COLO829 (cell line): Measurements from ENCODE around the gene DCTN2.
"Not testable (repeated sequence)": the region's sequence is repeated elsewhere in the genome, so short reads cannot be mapped to it uniquely, and the experiment has no call there.

ENCODE experiments used
- DNase-seq: peaks from one replicate; pipeline ENCODE4 v3.0.0; 2012; ENCODE audit warnings: low spot score

Gene DCTN2

DNA sequence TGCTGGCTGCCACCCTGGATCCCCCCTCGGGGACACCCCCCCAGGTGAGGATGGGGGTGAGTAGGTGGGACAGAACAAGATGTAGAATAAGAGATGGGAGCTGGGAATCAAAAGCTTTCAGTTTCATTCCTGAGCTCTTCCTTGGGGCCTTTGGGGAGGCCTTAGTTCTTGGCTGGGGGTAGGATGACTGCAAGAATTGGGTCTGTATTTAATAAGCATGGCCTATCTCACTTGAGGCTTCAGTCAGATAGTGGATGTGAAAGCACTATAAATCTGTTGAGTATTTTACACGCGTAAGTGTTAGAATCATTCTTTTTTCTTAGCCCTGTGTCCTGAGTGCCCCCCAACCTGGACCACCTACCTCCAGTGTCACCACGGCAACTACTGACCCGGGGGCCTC, 19.8 kb downstream of the DCTN2 start:
- no peak for DNase-seq

GRCh38 chr12:57526477-57527126, 20.4 kb downstream of the DCTN2 start:
- no peak for DNase-seq

DNA sequence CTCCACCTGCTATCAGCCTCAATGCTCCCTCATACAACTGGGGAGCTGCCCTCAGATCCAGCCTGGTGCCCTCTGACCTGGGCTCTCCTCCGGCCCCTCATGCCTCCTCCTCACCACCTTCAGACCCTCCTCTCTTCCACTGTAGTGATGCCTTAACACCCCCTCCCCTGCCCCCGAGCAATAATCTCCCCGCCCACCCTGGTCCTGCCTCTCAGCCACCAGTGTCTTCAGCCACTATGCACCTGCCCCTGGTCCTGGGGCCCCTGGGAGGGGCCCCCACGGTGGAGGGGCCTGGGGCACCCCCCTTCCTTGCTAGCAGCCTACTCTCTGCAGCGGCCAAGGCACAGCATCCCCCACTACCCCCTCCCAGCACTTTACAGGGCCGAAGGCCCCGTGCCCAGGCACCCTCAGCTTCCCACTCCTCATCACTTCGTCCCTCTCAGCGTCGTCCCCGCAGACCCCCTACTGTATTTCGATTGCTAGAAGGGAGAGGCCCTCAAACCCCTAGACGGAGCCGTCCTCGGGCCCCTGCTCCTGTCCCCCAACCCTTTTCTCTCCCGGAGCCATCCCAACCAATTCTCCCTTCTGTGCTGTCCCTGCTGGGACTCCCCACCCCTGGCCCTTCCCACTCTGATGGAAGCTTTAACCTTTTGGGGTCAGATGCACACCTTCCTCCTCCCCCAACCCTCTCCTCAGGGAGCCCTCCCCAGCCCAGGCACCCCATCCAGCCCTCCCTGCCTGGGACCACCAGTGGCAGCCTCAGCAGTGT, 21.2 kb downstream of the DCTN2 start:
- no peak for DNase-seq

DNA sequence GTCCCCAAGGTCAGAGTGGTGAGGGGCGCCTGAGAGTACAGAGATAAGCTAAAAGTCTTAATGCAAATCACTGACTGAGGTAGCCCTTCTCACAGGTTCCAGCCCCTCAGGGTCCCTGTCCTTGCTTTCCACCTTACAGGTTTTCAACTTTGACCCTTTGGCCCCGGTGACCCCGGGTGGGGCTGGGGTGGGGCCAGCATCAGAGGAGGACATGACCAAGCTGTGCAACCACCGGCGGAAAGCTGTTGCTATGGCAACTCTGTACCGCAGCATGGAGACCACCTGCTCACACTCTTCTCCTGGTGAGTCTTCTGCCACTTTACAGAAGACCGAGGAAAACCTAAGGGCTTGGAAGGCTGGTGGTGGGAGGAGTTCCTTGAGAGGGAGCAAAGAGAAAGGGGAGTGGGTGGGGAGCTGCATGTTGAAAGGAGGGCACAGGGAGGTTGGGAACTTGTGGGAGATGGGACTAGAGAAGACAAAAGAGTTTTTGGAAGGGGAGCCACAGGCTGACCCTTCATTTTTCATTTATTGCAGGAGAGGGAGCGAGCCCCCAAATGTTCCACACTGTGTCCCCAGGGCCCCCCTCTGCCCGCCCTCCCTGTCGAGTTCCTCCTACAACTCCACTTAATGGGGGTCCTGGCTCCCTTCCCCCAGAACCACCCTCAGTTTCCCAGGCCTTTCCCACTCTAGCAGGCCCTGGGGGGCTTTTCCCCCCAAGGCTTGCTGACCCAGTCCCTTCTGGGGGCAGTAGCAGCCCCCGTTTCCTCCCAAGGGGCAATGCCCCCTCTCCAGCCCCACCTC, 22.0 kb downstream of the DCTN2 start:
- DNase-seq = no peak

- no peak for DNase-seq
These were observed 23.0 kb downstream of the DCTN2 start for GRCh38 chr12:57523706-57524614.

DNA sequence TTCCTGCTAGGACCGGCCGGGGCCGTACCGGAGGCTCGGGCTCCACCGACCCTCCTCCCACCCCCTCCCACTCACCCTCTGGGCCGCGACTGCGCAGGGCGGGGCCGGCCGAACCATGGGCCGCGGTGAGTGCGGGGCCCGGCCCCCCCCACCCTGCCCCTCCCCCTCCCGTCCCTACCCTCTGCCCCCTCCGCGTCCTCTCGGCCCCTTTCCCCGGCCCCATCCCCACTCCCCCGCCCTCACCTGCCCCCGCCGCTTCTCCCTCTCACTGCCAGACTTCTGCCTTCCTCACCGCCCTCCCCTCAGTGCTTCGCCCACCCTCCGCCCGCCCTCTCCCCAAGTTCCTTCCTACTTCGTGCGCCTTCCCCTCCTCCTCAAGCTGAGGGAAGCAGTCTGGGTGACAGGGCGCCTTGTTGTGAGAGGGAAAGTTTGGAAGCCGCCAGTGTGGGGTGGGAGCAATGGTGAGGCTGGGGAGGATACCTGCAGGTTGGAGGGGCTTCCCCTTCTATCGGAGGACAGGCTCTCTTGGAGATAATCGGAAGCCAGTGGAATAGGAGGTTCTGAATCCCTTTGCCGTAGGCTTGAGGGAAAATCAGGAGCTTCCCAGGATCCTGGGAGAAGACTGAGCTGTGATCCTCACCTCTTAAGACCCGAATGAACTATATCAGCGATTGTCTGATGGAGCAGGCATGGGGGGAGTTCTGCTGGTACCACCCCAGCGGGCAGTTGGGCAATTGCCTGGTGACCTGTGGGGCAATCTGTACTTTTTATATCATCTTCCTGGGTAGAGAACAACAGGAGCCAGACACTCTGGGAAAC, 23.9 kb downstream of the DCTN2 start:
- DNase-seq = no peak

GRCh38 chr12:57522011-57522886, 24.7 kb downstream of the DCTN2 start, which contains the start of gene MBD6:
Gene MBD6, plus strand, starts transcription at chr12:57522824. Its CDS starts 1,480 bp downstream, at chr12:57524304.
- DNase-seq = peak; percentile 90

DNA sequence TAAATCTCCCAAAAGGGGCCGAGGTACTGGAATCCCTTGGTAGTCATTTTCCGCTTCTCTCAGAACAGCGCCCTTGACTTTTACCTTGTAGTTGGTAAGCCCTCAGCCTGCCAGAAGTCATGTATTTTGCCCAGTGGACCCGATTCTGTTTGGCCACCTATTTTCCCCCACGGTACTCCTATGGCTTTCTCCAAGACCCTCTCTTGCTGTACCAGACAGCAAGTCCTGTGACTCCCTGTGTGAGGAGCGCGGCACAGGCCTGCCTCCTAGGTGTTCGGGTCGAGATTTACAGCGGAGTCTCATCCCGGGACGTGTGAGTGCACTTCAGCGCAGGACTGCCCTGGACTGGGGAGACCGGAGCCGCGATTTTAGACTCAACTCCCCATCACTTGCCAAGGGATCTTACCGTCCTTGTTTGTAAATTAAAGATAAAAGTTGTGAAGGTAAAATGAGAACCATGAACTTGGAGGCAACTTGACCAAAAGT, 25.4 kb downstream of the DCTN2 start:
- DNase-seq = no peak

- peak; percentile 94 for DNase-seq
These were observed 26.8 kb downstream of the DCTN2 start, which contains the start of gene DDIT3 for GRCh38 chr12:57520053-57520818. Gene DDIT3, minus strand, starts transcription at chr12:57520514. Its CDS starts 3,108 bp downstream, at chr12:57517406.

GRCh38 chr12:57519796-57520052, 27.3 kb downstream of the DCTN2 start:
- DNase-seq = no peak

DNA sequence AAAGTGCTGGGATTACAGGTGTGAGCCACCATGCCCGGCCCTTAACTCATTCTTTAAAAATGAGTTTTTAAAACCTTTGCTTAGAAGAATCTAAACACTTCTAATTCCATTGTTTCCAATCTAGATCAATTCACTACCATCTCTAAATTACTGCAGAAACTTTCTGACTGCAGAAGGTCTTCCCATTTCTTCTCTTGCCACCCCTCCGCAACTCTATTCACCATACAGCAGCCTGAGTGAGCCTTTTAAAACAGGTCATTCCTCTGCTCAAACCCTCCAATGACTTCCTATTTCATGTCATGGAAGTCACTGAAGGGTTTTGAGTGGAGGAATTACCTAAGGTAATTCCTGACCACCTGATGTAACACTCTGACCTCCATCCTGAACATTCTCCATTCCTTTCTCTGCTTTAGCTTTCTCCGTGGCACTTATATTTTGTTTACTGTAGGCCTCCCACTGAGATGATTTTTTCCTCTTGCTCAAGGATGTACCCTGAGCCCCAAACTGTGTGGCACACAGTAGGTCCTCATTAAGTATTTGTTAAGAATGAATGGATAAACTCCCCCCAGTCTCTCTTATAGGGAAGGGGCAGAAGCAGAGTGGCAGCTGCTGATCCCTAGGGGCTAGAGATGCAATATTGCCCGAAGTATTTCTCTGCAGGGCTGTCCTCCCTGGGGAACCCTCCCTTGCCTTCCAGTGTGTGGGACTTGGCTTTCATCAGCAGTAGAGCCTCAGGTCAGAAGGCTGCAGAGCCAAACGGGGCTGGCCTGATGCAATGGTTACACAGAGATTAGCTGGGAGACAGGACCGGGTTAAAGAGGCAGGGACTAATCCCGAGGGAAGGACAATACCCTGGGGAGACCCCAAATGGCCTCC, 27.8 kb downstream of the DCTN2 start:
- no peak for DNase-seq

DNA sequence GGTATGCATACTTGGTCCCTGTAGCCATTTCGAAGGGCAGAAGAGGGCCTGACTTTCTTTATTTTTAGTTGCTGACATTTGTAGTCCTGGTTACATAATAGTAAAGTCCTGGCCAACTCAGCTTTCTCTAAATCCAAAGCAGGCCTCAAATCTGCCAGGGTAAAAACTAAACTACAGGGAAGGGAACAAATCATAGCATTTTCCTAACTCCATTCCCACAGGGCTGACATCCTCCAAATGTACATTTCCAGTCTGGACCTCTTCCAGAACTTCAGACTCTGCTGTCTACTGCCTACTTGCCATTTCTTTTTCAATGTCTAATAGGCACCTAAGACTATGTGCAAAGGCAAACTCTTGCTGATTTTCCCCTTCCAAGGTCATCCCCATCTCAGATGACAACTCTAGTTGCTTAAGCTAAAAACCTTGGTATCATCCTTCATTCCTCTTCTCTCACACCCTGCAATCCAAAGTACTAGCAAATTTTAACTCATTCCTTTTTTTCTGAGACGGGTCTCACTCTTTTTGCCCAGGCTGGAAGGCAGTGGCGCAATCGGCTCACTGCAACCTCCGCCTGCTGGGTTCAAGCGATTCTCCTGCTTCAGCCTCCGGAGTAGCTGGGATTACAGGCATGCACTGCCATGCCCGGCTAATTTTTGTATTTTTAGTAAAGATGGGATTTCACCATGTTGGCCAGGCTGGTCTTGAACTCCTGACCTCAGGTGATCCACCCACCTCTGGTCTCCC, 28.6 kb downstream of the DCTN2 start:
- DNase-seq = no peak

DNA sequence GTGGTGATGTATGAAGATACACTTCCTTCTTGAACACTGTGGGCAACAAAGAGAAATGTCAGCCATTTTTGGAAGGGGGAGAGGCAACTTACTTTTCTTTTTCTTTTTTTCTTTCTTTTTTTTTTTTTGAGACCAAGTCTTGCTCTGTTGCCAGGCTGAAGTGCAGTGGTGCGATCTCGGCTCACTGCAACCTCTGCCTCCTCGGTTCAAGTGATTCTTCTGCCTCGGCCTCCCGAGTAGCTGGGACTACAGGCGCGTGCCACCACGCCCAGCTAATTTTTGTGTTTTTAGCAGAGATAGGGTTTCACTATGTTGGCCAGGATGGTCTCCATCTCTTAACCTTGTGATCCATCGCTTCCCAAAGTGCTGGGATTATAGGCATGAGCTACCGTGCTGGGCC, 29.3 kb downstream of the DCTN2 start:
- DNase-seq = not testable (repeated sequence)

DNA sequence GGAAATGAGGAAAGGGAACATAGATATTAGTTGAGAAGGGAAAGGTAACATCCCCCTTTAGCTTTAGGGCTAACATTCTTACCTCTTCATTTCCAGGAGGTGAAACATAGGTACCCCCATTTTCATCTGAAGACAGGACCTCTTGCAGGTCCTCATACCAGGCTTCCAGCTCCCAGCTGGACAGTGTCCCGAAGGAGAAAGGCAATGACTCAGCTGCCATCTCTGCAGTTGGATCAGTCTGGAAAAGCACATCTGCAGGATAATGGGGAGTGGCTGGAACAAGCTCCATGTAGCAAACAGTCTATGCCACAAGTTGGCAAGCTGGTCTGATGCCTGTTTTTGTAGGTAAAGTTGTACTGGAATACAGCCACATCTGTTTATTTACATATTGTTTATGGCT, 29.8 kb downstream of the DCTN2 start:
- no peak for DNase-seq

DNA sequence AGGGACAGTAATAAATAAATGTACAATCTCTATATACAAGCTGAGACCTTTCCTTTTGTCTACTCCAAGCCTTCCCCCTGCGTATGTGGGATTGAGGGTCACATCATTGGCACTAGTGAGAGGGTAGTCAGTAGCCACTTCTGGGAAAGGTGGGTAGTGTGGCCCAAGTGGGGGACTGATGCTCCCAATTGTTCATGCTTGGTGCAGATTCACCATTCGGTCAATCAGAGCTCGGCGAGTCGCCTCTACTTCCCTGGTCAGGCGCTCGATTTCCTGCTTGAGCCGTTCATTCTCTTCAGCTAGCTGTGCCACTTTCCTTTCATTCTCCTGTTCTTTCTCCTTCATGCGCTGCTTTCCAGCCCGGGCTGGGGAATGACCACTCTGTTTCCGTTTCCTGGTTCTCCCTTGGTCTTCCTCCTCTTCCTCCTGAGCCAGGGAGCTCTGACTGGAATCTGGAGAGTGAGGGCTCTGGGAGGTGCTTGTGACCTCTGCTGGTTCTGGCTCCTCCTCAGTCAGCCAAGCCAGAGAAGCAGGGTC, 30.3 kb downstream of the DCTN2 start:
- no peak for DNase-seq

- no peak for DNase-seq
These were observed 31.0 kb downstream of the DCTN2 start for GRCh38 chr12:57515934-57516541.
